Activated naive CD4-positive, alpha-beta T cell (primary cell): Measurements from ENCODE around the gene ZNF783.
"Not testable (repeated sequence)": the region's sequence is repeated elsewhere in the genome, so short reads cannot be mapped to it uniquely, and the experiment has no call there.

ENCODE experiments used
- DNase-seq, 4 experiments: peaks; one replicate each; lab custom pipeline; 2025; lab: John Stamatoyannopoulos, UW

ZNF783 gene

DNA sequence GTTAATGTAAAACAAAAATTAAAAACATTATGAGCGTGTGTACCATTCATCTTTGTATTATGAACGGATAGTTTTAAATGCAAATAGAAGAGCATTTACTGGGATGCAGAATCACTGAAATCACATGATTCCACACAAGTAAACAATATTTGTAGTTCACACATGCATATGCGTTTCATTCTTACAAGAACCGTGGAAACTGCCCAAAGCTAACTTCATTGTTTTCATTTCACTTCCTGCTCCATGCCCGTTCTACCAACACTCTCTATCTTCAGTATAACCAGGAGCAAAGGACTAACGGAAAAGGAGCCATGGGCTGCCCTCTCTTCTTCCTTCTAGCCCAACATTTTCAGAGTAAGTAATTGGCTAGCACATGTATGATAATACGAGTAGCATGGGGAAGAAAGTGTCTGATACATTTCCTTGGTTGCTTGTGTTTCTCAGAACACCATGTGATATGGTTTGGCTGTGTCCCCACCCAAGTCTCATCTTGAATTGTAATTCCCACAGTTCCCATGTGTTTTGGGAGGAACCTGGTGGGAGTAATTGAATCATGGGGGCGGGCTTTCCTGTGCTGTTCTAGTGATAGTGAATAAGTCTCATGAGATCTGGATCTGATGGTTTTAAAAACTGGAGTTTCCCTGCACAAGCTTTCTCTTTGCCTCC lies 38.8 kb downstream of the ZNF783 start:
- DNase-seq: no peak

DNA sequence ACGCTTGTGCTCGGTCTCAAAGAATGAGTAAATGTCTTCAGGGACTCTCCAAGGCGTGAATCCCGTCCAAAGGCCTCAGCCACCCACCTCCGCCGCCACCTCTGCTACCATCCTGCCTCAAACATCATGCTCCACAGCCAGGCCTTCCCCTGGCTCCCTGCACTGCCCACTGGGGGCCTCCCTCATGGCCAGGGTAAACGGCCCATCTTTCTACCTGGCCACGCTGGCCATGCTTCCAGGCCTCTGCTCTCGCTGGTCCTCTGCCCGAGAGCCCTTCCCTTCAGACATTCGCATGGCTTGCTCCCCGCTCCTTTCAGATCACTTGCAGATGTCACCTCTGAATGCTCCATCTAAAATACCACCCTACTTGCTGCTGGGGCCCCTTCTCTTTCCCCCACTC lies 40.2 kb downstream of the ZNF783 start:
- DNase-seq: no peak

DNA sequence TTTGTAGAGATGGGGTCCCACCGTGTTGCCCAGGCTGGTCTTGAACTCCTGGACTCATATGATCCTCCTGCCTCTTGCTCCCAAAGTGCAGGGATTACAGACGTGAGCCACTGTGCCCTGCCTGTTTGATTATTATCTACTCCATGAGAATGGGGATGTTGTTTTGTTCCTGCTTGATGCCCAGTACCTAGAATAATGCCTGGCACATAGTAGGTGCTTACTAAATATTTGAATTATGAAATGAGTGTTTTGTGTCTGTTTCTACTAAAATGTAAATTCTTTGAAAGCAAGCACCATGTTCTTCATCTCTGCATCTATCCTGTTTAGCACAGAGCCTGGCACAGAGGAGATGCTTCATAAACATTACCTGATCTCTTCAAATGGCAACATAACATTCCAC lies 40.9 kb downstream of the ZNF783 start:
- no peak for DNase-seq

- DNase-seq: no peak
Measured at GRCh38 chr7:149304006-149304405, 42.0 kb downstream of the ZNF783 start.

- DNase-seq: no peak
Measured at GRCh38 chr7:149306854-149307253, 44.9 kb downstream of the ZNF783 start.

- no peak for DNase-seq
Measured at GRCh38 chr7:149307775-149308501, 45.9 kb downstream of the ZNF783 start.

DNA sequence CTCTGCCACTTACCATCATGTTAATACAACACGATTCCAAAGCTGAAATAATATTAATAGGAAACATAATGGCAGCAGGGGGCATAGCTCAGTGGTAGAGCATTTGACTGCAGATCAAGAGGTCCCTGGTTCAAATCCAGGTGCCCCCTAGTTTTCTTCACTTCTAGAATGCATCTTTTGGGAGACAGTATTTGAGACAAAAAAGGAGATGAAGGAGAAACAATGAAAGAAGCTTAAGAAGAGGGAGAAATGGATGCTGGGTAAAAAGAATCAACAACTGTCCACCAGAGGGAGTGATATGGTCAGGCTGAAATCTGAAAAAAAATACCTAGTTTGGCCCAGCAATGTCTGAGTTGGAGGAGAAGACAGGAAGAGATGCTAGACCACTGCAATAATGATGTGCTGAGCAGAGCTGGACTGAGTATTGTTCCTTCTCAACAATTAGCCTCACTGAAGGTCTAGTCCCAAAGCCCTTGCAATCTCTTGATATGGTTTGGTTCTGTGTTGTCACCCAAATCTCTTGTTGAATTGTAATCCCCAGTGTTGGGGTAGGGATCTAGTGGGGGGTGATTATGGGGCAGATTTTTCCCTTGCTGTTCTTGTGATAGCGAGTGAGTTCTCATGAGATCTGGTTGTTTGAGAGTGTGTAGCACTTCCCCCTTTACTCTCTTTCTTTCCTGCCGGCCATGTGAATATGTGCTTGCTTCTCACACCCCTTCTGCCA lies 48.3 kb downstream of the ZNF783 start:
- no peak for DNase-seq

DNA sequence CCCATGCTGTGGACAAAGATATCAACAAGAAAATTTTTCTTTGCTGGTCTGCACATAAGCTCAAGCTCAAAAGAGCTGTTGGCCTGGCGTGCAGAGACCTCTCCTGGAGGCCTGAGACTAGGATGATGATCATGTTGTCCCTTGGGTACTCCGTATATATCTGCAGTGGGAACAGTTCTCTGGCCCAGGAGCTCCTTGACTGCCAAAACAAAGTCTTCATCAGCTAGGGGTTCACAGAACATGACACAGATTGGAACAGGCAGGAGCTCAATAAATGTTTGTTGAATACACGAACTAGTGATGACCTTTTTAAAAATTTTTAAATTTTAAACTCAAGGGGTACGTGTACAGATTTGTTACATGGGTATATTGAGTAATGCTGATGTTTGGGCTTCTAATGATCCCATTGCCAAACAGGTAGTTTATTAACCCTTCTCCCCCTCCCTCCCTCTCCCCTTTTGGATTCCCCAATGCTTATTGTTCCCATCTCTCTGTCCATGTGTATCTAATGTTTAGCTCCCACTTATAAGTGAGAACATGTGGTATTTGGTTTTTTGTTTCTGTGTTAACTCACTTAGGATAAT lies 49.1 kb downstream of the ZNF783 start:
- no peak for DNase-seq

- no peak for DNase-seq
Measured at GRCh38 chr7:149313981-149314380, 52.0 kb downstream of the ZNF783 start.

GRCh38 chr7:149316606-149317005 lies 54.6 kb downstream of the ZNF783 start:
- DNase-seq: no peak

DNA sequence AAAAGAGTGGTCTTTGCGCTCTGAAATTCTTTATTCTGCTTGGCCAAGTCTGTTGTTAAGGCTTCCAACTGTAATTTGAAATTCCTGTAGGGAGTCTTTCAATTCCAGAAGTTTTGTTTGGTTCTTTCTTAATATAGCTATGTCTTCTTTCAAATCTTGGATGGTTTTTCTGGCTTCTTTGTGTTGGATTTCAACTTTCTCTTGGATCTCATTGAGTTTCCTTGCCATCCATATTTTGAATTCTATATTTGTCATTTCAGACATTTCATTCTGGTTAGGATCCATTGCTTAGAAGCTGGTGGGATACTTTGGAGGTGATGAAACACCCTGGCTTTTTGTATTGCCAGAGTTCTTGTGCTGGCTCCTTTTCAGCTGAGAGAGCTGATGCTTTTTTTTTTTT lies 55.5 kb downstream of the ZNF783 start:
- DNase-seq: no peak

- no peak for DNase-seq
Measured at GRCh38 chr7:149317986-149318672, 56.1 kb downstream of the ZNF783 start.

- DNase-seq: no peak
Measured at GRCh38 chr7:149319376-149319775, 57.4 kb downstream of the ZNF783 start.

- no peak for DNase-seq
Measured at GRCh38 chr7:149320313-149321124, 58.5 kb downstream of the ZNF783 start.

DNA sequence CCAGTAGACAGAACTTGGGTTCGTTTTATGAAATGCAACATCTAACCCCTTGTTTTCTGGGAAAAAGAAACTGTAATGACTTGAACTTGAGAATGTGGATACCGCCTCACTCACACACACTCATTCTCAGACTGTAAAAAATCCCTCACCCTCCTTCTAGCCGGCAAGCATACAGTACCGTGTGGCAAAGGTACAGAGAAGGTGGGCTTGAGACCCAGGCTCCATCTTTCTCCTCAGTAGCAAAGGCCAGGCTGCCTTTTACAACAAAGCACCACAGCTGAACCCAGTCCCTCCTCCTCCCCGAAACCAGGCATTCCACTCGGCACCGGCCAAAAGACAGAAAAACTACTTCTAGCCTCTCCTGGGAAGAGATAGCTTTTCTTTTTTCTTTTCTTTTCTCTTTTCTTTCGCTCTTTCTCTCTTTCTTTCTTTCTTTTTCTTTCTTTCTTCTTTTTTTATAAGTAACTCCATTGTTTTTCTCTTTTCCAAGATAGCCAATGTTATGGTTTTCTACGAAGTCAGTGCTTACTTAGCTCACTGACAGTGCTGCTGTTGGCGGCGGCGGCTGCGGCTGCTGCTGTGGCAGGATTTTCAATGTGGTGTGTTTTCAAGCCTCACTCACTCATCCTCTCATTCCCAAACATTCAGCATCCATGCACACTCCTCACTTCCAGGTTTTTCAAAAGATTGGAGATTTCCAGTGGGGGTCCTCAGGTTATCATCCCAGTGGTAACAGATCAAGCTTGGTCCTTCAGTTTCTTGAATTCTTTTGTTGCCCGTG lies 59.3 kb downstream of the ZNF783 start:
- not testable (repeated sequence) for DNase-seq

- no peak for DNase-seq
Measured at GRCh38 chr7:149321978-149322541, 60.1 kb downstream of the ZNF783 start.

- DNase-seq: no peak
Measured at GRCh38 chr7:149322737-149323136, 60.7 kb downstream of the ZNF783 start.

- no peak for DNase-seq
Measured at GRCh38 chr7:149325248-149325647, 63.3 kb downstream of the ZNF783 start.

DNA sequence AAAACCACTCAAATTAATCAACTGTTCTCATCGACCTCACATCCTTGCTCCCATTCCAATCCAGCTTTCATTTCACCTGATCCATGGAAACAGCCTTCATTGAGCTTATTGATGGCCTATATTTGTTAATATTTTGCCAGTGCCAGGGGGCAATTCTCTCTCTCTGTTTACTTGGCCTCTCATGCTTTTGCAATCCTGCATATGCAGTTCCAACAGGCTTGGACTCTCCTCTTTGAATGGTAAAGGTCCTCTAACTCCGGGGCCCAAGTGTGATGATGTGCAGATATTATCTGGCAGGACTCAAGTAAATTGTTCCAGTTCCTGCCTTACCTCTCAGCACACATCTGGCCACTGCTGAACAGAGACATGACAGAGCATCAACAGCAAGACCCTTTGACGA lies 67.3 kb downstream of the ZNF783 start:
- no peak for DNase-seq

DNA sequence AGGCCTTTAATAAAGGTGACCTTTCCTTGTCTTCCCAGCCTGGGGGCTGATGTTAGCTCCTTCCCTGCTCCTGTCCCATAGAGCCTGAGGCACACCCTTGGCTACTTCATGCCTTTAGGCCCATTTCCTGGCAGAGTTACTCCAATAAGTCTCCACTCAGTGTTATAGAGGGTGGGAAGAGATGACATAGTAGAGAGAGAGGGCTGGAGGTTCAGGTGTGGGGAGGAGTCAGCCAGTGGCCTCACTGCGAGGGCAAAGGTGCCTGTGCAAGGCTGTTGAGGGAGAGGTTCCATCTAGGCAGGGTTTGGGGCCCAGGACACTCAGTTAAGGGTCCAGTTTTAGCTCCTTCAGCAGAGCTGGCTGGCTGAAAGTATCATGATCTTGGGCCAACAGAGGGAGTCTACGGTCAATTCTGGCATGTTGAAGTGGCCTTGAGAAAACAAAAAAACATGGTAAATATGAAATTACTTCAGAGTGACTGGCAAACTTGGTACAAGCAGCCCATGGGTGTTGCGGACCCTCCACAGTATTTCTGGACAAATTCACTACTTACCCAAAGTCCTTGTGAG lies 67.9 kb downstream of the ZNF783 start:
- no peak for DNase-seq
